Endometrial microvascular endothelial cells (primary cell): ENCODE measurements around the gene RAB3B. TPM values are rescaled to one million over a fixed set of nuclear protein-coding genes. Genes with fewer than 3 reads are reported as not detected.
"Not testable (repeated sequence)": the region's sequence is repeated elsewhere in the genome, so short reads cannot be mapped to it uniquely, and the experiment has no call there.

ENCODE experiments used
- in situ Hi-C: cut with HindIII; loops from 2 replicates; pipeline ENCODE4 v1.10.0; 2017; ENCODE audit warnings: low sequenced_read_pairs, low pct_unique_long_range_greater_than_20kb; ENCODE audit errors: inconsistent ontology term
- total RNA-seq: library from RNA; depleted of rRNA; stranded (reverse); fragments of >200 nt; gene quantifications from one replicate; pipeline ENCODE4 v1.2.3, GENCODE V29; 2015; ENCODE audit errors: inconsistent ontology term

Gene RAB3B
- total RNA-seq, 1 donor from 2014 or later, result 1.6 TPM

DNA sequence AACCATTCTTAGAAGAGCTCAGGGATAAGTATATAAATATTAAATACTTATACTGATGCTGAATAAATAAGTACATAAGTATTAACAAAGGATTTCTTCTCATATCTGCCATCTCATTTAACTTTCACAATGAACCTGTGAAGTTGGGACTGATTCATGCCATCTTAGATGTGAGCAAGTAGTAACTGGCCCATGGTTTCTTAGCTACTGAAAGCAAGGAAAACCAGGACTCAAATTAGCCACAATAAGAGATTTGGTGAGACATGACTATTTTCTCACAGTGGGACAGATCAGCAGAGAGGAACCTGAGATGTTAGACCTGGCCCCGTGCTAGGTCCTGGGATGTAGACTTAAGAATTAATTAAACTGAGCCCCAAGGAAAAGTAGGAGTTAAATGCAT, 8.2 kb upstream of the RAB3B start:
- in situ Hi-C loops, result no loop called here

DNA sequence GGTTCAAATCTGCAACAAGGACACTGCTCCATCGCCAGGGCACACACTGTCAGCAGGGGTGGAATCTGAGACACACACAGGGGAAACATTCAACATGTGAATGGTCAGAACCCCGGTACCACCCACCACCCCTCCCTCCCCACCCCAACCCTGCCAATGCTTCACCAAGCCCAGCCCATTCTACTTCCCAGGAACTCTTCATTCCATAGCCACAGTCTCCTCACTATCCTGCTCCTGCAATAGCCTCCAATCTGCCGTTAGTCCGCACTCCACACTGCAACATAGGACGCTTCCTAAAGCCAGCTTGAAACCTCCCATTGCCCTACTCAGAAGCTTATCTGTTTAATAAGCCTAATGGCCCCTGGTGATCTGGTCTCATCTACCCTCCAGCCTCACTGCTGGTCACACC, 7.5 kb upstream of the RAB3B start:
- in situ Hi-C loops, result no loop called here

DNA sequence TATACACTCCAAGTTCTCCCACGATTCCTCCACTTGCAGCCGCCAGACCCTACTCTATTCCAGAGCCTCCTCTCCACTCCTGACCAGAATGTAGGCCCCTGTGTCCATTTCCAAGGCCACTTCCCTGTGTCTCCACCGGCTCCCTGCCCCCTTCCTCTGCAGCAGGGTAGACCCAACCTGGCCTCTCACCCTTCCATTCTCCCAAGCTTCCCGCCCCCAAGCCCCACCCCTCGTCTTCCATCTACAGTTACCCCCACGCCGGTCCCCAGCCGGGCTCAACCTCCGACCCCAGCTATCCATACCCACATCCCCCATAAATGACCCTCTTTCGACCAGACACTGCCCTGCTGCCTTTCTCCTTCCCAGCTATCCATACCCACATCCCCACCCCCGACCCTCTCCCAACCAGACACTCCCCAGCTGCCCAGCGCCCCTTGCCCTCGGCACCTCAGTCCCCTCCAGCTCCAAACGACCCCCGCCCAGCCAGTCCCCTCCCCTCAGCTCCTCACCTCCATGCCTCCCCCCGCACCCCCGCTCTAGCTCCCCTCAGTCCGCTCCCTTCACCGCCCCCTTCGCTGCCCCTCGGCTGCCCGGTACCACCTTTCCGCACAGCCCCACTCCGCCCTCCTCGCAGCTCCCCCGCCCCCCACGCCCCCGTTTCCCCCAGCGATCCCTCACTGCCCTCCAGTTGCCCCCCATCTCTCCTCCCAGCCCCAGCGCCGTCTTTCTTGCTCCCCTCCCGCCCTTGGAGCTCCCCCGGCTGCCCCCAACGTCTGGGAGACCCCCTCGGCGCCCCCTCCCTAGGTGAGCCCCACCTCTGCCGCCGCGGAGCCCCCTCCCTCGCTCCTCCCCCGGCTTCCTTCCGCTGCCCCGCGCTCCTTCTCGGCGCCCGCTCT, 670 bp downstream of the RAB3B start:
- in situ Hi-C loops, result no loop called here

DNA sequence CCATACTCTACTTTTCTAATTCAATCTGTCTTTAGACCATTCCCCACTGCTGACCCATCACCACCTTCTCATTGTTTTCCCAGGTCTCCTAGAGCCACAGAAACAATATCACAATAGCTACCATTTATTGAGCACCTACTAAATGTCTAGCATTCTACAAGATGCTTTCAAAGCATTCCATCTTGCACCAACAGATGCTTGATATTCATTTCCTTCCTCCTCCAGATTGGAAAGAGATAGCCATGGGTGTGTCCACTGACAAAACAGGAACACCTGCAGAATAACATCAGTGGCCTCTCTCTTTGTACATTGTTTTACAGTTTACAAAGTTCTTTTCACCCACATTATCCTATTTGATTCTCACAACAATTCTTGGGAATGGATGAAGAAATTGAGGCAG, 2.2 kb downstream of the RAB3B start:
- in situ Hi-C loops, result no loop called here

DNA sequence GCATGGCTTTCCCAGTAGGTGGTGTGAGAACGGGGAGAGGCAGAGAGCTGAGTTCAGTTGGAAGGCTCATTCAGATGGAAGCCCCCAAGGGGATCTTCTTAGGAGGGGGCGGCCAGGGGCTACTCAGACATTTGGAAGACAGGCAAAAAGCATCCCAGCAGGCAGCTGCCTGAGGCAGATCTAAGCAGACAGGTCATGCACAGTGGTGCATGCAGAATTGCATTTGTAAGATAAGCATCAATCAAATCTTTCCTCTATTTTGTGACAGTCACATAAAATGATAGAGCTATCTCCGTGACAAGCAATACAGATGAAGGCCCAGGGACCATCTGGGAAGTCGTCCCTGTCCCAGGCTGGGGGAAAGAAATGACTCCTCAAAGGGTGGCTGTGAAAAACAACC, 3.8 kb downstream of the RAB3B start:
- in situ Hi-C loops, result no loop called here

DNA sequence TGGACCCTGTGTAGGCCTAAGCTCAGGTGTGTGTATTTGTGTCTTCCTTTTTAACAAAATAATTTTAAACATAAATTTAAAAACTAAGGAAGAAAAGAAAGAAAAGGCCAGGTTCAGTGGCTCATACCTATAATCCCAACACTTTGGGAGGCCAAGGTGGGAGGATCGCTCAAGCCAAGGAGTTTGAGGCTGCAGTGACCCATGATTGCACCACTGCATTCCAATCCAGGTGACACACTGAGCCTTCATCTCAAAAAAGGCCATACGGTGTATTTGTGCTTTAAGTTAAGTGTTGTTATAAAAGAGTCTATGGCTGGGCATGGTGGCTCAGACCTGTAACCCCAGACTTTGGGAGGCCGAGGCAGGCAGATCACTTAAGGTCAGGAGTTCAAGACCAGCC, 8.3 kb downstream of the RAB3B start:
- in situ Hi-C loops, result no loop called here

DNA sequence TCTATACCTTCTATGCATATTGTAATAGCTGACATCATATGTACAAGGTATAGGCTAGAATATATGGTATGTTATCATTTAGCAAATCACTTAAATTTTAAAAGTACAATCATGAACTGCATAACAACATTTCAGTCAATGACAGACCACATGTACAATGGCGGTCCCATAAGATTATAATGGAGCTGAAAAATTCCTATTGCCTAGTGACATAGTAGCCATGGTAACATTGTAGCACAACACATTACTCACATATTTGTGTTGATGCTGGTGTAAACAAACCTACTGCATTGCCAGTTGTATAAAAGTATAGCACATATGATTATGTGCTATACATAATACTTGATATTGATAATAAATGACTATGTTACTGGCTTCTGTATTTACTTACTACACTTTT, 8.9 kb downstream of the RAB3B start:
- in situ Hi-C loops, result no loop called here

DNA sequence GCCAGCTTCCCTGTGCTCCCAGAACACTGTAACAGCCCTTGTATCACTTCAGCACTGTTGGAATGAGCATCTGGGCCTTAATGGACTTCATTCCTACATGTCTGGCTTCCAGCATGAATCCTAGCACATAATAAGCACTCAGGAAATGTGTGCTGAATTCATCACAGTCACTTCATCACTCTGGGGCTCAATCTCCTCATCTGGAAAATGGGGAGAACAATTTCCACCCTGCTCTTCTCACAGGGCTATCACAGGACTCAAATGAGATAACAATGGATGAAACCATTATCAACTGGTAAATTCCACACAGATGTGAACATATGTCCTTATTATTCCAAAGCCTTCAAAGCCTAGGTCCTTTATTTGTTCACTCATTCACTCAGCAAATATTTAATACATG, 12.4 kb downstream of the RAB3B start:
- in situ Hi-C loops, result no loop called here

DNA sequence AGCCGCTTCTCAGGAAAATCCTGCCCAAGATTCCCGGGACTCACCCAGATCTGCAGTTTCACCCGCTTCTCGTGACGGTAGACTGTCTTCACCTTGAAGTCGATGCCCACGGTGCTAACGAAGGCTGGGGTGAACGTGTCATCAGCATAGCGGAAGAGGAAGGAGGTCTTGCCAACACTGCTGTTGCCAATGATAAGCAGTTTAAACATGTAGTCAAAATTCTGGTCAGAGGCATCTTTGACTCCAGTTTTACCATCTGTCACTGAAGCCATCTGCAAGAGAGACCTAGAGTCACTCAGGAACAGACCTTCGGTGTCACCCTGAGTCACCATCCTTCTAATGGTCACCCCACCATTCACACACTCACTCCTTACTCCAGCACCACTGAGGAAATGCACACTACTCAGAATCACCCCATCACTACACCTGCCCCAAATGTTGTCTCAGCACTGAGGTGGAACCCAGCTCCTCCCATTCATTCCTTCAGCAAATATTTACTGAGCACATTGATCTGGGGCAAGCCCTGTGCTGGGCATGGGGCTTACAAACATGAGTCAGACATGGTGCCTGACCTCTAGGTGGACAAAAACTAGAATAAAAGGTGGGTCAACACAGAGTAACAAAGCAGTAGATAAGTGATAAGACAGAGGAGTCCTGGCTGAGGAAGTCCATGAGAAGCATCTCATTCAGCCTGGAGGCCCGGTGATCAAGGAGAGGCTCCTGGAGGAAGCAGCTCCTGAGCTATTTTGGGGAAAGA, 13.5 kb downstream of the RAB3B start:
- in situ Hi-C loops, result no loop called here

DNA sequence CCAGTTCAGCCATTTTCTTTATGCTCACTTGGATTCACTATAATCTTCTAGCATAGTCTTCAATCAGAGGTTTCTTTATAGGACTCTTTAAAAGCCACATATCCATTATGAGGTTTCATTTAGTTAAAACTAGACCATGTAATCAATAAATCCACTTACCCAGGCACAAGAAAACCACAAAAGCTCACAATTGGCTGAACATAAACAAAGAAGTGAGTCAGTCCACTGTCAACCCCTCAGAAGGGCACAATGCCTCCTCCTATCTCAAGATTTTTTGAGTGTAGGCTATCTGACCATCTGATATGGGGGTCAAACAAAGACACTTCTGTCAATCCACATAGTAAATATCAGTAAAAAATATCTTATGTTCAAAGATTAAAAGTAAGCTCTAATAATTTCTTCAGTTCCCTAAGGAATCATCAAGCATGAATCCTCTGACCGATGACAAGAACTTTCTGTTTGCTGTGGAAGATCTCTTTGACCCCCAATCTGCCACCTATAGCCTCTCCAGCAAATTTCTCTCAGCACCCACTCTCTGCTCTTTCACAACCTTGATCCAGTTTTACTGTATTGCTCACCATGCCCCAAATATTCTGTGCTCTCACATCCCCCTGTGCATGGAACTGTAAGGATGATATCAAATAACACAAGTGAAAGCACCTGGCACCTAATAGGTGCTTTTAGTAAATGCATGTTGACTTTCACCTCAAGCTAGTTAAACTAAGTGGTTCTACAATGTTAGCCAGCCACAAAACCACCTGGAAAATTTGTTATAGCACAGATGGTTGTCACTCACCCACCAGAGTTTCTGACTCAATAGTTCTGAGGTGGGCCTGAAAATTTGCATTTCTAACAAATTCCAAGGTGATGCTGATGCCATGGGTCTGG, 16.7 kb downstream of the RAB3B start:
- in situ Hi-C loops, result no loop called here

DNA sequence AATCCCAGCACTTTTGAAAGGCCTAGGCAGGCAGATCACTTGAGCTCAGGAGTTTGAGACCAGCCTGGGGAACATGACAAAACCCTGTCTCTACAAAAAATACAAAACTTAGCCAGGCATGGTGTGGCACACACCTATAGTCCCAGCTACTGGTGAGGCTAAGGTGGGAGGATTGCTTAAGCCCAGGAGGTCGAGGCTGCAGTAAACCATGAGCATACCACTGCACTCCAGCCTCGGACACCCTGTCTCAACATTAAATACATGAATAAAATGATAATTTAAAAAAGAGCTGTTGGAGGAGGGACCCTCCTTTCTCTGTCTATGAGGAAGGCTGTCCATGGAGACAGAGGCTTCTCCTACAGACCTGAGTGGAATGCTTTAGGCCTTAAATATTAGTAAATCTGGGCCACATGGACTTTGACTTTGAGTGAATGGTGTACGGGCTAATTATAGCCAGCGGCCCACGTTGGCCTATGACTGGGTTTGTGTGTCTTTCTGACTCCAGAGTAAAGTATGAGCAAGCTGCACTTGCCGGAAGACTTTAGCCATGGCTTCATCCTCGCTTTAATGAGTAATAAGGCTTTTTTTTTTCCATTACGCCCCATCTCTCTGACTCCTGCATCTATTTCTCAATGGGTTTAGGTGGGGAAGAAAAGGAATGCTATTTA, 21.3 kb downstream of the RAB3B start:
- in situ Hi-C loops, result no loop called here

DNA sequence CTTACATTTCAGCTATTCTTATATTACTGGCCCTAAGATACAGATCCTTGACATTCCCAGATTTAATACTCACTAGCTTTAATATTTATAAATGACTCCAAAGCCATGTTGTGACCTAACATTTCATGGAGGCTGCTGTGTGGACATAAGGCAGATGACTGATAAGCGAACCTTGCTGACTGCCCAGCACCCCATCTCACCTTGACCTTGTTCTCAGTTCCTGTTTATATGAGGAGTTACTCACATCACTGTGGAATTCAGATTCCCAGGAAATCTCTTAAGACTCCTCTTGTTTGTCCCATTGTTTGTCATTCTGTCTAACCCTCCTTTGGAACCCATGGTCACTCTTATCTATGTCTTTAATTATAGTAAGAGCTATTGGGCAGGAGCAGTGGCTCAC, 21.9 kb downstream of the RAB3B start:
- in situ Hi-C loops, result no loop called here

DNA sequence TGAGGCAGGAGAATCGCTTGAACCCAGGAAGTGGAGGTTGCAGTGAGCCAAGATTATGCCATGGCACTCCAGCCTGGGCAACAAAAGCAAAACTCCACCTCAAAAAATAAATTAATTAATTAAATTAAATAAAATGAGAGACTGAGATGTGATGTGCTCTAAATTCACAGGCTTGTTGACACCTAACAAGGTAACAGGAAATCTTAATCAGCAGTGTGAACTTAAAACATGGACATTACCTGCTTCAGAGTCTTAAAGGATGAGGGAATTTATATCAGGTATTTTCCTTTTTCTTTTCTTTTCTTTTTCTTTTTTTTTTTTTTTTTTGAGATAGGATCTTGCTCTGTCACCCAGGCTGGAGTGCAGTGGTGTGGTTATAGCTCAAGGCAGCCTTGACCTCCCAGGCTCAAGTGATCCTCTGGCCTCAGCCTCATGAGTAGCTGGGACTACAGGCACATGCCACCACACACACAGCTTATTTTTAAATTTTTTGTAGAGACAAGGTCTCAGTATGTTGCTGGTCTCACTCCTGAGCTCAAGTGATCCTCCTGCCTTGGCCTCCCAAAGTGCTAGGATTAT, 23.2 kb downstream of the RAB3B start:
- in situ Hi-C loops, result not testable (repeated sequence)

DNA sequence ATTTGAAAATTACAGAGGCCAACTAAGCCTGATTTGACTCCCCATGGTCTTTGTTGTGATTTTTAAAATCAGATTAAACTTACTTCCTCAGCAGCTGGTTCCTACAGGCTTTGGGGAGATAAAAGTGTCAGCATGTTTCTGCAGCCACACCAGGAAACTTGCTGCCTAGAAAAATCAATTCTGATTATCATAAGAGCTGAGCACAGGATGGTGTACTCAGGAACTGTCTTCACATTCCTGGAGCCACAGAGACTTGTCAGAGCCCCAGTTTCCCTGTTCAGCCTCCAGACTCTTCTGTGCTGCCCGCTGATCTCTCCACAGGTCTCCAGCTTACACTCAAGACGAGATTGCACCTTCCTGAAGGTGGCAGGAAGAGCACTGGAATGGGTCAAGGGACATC, 23.9 kb downstream of the RAB3B start:
- in situ Hi-C loops, result no loop called here

DNA sequence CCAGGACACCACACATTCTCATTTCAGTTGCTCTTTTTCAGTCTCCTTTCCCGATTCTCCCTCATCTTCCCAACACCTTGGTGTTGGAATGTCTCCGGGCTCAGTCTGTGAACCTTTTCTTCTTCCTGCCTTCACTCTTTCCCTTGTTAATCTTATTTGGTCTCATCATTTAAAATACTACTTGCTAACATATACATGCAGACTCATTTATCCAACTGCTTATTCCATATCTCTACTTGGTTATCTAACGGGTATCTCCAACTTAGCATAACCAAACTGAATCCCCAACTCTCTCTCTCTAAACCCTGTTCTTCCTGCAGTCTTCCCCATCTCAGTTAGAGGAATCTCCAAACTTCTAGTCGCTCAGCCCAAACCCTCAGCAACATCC, 26.2 kb downstream of the RAB3B start:
- in situ Hi-C loops, result no loop called here

DNA sequence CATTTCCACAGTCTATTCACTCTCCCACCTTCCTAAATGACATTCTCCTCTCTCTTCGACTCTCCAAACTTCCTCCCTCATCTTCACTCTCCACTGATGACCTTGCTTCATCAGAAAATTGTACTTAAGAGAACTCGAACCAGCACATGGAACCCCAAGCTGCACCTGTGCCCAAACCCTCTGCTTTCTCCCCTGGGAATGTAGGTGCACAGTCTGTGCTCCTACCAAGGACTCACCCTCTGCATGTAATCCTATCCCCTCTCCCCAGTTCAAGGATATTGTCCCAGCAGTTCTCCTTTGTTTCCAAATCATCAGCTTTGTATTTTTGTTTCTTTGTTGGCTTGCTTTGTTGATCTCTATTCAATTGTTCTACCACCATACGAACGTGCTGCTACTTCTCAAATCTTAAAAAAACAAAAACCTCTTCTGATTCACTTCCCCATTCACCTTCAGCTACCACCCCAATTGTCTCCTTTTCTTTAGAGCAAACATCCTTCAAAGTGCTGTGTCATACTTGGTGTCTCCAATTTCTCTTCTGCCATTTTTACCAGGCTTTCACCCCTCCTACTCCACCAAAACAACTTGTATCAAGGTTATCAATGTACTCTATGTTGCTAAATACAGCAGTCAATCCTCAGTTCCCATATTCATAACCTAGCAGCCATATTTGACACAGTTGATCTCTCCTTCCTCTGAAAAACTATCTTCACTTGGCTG, 26.8 kb downstream of the RAB3B start:
- in situ Hi-C loops, result no loop called here

DNA sequence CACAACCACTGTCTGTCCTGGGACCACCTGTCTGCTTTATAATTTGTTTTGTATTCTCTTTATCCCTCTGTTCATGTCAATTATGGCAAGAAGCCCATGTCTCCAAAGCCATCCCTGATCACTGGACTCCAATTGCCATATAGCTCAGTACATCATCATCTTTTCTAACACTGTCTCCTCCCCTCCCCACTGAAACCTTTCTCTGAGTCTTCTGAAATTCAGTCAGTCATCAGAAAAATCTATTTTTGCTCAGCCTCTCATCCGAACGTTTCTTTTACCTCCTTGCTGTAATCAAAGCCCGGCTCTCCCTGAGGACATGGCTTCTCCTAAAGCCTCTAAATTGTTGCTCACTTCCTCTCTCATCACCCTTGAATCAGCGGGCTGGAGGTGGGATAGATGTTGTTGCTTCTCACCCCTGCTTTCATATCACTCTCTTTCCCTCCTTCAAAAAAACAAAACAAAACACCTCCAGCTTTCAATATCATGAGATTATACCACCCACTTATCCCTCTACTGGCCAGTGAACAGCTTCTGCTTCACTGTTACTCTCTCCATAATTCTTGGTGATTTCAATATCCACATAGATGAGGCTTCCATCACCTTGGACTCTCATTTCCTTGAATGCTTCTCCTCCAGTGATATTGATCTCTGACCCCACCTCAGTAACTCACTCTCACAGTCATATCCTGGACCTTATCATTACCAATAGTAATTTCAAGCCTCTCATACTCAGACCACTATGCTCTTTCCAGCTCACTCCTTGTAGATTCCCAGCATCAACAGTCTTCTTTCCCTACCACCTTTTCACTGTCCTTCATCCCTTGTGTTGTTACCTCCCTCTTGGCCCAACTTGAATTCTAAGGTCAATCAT, 27.8 kb downstream of the RAB3B start:
- in situ Hi-C loops, result no loop called here
